GM12865 (cell line): ENCODE data around the gene IQGAP3.
"Not testable (repeated sequence)": the region's sequence is repeated elsewhere in the genome, so short reads cannot be mapped to it uniquely, and the experiment has no call there.

ENCODE experiments used
- DNase-seq: peaks from one replicate; pipeline ENCODE4 v3.0.0; 2010; ENCODE audit warnings: low read depth
- H3K4me3 ChIP-seq: 2 replicates; pipeline ENCODE4 v1.5.1; 2011; ENCODE audit warnings: mild to moderate bottlenecking, low read depth, low read length, control low read depth
- TF ChIP-seq, protein P1 (sequence below): IDR thresholded peaks from 2 replicates; pipeline ENCODE4 v1.5.1; 2011; ENCODE audit warnings: low read length, control low read depth, low read depth, inconsistent platforms; ENCODE audit not compliant: insufficient read depth; ENCODE audit errors: missing control alignments

Gene IQGAP3

DNA sequence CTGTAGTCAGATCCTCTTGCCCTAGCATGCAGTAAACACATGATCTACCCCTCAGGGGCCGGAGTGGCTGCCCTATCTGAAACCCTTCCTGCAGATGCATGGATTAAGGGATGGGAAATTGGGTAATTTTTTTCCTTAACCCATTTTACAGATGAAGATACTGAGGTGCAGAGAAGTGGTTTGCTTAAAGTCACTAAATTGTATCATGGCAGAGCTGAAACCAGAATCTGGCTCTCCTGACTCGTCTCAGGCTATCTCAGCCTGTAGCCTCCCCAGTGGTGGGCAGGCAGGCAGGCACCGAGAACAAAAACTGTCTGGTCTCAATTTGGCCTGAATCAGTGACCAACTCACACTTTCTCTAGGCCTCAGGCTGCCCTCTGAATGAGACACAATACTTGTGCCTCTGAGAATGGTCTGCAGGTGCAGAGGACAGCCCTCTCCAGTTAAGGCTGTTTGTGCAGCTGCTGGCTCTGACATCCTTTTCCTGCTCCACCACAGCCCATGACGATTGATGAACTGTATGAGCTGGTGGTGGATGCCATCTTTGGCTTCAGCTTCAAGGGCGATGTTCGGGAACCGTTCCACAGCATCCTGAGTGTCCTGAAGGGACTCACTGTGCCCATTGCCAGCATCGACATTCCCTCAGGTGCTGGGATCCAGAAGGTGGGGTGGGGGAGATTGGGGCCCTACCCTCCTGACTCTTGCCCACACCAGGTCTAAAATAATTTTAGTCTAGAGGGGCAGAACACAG is 20.7 kb upstream of the IQGAP3 start:
- H3K4me3 ChIP-seq: no peak overlapping the region
- TF ChIP-seq, protein P1, sequence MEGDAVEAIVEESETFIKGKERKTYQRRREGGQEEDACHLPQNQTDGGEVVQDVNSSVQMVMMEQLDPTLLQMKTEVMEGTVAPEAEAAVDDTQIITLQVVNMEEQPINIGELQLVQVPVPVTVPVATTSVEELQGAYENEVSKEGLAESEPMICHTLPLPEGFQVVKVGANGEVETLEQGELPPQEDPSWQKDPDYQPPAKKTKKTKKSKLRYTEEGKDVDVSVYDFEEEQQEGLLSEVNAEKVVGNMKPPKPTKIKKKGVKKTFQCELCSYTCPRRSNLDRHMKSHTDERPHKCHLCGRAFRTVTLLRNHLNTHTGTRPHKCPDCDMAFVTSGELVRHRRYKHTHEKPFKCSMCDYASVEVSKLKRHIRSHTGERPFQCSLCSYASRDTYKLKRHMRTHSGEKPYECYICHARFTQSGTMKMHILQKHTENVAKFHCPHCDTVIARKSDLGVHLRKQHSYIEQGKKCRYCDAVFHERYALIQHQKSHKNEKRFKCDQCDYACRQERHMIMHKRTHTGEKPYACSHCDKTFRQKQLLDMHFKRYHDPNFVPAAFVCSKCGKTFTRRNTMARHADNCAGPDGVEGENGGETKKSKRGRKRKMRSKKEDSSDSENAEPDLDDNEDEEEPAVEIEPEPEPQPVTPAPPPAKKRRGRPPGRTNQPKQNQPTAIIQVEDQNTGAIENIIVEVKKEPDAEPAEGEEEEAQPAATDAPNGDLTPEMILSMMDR: no peak
- peak; percentile 34 for DNase-seq

DNA sequence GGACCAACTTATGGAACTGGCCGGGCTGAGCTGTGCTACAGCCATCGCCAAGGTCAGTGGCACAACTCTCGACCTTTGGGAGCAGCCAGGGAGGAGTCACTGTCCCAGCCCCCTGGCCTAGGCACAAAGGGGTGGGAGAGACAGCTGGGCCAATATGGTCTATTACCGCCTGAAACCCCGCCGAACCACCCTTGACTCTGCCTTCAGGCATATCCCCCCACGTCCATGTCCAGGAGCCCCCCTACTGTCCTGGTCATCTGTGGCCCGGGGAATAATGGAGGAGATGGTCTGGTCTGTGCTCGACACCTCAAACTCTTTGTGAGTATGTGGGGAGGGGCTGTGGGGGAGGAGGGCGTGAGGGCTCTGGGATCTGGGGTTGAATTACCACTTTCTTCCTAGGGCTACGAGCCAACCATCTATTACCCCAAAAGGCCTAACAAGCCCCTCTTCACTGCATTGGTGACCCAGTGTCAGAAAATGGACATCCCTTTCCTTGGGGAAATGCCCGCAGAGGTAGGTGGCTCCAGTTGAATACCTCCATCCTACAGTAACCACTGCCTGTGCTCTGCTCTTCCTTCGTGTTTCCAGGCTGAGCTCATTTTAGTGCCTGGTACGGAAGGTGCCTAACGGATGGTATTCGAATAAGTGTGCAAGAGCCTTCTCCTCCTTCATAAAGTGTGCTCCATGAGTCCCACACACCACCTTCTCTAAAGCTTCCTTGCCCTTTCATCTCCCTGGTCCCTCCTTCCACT is 20.0 kb upstream of the IQGAP3 start:
- peak; percentile 19 for DNase-seq
- TF ChIP-seq, protein P1: no peak
- peak overlapping the region; percentile 74 for H3K4me3 ChIP-seq

DNA sequence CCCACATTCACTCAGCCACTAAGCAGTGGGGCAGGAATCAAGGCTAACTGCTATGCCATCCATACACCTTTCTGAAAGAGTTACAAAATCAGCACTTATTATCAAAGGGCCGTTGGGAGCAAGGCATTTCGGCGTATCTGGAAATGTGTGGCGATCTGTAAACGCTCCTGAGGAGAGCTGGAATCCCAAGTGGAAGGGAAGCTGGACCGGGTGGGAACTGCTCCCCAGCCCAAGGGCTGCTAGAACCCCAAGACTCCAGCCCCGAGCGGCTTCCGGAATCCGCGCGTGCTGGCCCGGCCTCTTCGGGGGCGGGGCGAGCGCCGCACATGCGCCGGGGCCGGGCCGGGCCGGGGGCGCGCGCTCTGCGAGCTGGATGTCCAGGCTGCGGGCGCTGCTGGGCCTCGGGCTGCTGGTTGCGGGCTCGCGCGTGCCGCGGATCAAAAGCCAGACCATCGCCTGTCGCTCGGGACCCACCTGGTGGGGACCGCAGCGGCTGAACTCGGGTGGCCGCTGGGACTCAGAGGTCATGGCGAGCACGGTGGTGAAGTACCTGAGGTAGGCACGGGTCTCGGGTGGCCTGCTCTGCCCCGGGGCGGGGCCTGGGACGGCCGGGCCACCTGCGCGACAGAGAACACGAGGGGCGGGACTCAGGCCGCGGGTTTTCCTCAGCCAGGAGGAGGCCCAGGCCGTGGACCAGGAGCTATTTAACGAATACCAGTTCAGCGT is 19.2 kb upstream of the IQGAP3 start, which contains the start of gene NAXE:
TSS of gene NAXE (plus strand) at position 345 of the 726 bp plus-strand sequence. CDS start at position 374, 29 bp downstream.
- TF ChIP-seq, protein P1: no peak
- H3K4me3 ChIP-seq: peak within 1 kb of the TSS; percentile 74
- peak; percentile 80 for DNase-seq

DNA sequence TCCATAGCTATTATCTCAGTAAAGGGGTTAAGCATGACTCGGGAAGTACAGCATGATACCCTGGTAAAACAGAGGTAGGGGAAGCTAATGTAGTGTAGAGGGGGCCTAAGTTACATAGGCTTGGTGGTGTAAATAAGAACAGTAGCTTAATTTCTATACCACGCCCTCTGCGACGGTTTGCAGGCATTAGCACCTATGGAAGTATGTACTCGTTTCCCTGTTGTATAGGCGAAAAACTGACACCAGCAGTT is 18.7 kb upstream of the IQGAP3 start:
- no peak for DNase-seq
- H3K4me3 ChIP-seq: peak overlapping the region; percentile 74
- TF ChIP-seq, protein P1: no peak

DNA sequence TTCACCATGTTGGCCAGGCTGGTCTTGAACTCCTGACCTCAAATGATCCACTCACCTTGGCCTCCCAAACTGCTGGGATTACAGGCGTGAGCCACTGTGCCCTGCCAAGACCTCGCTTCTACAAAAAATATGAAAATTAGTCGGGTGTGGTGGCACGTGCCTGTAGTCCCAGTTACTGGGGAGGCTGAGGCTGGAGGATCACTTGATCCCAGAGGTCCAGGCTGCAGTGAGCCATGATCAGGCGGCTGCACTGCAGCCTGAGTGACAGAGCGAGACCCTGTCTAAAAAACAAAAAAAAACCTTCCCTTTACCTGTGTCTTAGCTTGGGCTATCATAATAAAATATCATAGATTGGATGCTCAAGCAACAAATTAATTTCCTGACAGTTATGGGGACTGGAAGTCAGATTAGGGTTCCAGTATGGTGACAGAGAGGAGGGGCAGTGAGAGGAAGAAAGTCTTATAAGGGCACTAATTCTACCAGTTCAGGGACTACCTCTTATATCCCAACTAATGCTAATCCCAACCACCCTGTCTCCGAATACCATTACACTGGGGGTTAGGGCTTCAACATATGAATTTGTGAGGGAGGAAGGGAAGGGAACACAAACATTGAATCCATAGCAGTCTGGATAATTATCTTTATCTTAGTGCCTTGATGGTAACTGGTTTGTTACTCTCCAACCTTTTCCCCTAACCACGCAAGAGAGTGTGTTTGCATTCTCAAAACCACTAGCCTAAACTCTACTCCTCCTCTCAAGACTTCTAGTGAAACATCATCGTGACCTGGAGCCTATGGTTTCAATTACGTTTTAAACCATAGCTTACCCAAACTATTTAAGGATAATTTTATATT is 18.2 kb upstream of the IQGAP3 start:
- TF ChIP-seq, protein P1: no peak
- H3K4me3 ChIP-seq: peak overlapping the region; percentile 74

DNA sequence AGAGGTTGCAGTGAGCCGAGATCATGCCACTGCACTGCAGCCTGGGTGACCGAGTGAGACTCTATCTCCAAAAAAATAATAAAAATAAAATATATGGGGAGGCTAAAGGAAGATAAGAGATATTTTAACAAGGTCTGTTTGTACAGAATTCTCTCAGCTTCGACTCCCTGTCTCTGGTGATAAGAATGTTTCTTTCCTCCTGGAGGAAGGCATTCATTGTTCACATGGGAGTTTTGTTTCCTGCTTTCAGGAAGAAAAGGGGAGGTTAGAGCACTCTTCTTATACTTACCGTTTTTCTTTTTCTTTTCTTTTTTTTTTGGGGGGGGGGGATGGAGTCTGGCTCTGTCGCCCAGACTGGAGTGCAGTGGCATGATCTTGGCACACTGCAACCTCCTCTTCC is 17.2 kb upstream of the IQGAP3 start:
- DNase-seq: no peak
- TF ChIP-seq, protein P1: no peak
- H3K4me3 ChIP-seq: no peak overlapping the region

More for the DNA sequence above, 18.2 kb upstream of the IQGAP3 start:
- peak; percentile 29 for DNase-seq

DNA sequence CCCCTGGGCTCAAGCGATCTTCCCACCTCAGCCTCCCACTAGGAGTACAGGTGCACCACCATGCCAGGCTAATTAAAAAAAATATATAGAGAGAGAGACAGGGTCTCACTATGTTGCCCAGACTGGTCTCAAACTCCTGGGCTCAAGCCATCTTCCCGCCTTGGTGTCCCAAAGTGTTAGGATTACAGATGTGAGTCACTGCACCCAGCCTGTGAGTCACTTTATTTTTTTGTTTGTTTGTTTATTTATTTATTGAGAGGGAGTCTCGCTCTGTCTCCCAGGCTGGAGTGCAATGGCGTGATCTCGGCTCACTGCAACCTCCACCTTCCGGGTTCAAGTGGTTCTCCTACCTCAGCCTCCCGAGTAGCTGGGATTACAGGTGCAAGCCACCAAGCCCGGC is 15.6 kb upstream of the IQGAP3 start:
- not testable (repeated sequence) for H3K4me3 ChIP-seq

More for the DNA sequence above, 15.6 kb upstream of the IQGAP3 start:
- not testable (repeated sequence) for DNase-seq
